NOMO-1 treated with DMSO at 0.1 percent for 48 hours (cell line): ENCODE measurements around the gene SLC22A14.

Source experiments
- DNase-seq: peaks from one replicate; lab custom pipeline; 2025; ENCODE audit not compliant: unreplicated experiment; lab: John Stamatoyannopoulos, UW

Gene SLC22A14

DNA sequence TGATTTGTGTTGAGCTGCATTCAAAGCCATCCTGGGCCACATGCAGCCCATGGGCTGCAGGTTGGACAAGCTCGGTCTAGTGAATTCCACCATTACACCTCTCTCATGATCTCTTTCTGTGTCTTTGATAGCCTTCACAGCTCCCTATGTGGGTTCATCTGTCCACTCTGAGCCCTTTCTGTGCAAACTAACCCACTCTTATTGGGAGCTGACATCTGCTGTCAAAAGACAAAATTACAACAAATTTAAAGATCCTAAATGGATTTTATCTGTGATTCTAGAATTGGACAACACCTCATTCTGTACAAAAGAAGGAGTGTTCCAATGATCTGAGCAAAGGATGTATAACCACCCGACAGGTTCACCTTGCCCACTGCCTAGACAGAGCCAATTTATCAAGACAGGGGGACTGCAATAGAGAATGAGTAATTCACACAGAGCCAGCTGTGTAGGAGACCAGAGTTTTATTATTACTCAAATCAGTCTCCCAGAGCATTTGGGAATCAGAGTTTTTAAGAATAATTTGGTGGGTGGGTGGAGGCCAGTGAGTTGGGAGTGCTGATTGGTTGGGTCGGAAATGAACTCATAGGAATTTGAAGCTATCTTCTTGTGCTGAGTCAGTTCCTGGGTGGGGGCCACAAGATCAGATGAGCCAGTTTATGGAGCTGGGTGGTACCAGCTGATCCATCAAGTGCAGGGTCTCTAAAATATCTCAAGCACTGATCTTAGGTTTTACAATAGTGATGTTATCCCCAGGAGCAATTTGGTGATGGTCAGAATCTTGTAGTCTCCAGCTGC, 61.9 kb downstream of the SLC22A14 start:
- no peak for DNase-seq

DNA sequence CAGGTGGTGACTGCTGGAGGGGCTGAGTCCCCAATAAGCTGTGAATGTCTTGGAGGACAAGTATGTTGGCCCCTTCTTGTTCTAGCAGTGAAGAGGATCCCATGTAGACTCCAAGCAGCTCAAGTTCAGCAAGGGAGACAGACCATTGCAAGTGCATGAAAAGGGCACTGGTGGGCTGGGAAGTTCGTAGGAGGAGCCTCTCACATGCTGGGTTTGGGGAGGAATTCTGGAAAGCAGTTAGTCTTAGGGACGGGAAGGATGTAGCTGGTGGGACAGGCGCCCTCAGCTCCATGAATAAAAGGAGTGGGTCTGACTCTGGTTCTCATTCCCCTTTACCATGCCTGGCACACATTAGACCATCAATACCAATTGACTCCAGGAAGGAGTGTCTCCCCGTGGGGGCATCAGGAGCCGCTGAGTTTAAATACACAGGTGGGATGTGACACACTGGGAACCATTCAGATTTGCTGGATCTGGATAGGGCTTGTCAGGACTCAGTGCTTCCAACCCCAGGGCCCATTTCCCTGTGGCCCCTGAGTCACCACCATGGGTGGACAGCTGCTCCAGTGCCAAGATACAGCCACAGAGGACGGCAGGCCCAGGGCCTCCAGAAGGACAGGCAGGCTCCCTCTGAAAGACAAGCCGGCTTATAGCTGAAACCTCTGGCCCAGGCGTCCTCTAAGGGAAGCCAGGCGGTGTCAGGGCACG, 63.9 kb downstream of the SLC22A14 start:
- no peak for DNase-seq

DNA sequence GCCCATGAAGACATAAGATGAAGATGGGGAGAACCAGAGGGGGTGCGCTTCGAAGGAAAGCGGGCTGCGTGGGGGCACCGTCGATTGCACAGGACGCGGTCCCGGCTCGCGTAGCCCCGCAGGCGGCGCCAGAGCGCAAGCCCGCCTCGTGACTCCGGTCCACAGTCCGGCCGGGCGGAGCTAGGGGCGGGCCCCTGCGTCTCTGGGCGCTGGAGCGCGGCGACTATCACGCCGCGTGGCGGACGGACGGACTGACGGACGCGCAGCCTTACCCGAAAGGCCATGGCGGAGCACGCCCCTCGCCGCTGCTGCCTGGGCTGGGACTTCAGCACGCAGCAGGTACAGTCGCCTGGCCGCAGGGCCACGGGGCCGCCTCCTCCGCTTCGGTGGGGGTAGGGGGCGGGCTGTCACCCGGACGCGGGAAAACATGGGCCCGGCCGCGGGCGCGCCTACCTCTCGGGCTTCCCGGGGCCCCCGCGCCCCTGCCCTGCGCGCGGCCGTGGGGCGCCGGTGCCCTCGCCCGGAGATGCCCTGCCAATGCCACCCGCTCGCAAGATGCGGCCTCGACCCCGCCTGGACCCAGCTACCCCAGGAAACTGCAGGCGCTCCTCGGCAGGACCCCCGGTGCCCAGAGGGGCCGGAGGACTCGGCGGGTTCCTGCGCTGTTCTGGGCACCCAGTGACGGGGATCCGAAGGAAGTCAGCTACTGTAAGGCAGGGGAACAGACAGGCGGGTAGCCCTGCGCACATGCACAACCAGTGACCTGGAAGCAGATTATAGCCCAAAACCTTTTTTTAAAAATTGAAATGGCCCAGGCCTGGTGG, 64.7 kb downstream of the SLC22A14 start, which contains the start of gene XYLB:
Gene XYLB (plus strand): TSS at position 199 of the 824 bp plus-strand sequence. CDS start 84 bp downstream, at position 283.
- DNase-seq, result peak; percentile 85

DNA sequence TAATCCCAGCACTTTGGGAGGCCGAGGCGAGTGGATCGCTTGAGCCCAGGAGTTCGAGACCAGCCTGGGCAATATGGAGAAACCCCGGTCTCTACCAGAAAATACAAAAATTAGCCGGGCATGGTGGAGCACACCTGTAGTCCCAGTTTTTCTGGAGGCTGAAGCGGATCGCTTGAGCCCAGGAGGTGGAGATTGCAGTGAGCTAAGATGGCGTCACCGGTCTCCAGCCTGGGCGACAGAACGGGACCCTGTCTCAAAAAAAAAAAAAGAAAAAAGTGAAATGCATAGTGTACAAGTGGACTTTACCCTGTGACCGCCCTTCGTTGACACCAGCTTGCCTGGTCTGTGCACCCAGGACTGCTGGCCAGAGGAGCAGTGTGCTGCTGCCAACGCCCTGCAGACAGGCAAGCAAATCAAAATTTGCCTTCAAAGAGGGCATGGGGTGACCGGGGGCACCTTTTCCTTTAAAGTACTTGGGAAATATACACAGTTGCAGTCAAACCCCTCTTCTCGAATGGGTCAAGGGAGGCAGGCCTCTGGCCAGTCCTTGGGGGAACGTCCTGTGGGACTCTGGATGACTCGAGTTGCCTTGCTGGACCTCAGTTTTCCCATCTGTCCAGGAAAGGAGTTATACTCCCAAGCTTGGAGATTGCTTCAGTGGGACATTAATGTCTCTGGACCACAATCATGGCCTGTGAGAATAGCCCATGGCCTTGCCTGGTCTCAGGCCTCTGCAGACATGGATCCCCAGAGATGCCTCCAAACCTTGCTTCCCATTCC, 65.5 kb downstream of the SLC22A14 start:
- no peak for DNase-seq

DNA sequence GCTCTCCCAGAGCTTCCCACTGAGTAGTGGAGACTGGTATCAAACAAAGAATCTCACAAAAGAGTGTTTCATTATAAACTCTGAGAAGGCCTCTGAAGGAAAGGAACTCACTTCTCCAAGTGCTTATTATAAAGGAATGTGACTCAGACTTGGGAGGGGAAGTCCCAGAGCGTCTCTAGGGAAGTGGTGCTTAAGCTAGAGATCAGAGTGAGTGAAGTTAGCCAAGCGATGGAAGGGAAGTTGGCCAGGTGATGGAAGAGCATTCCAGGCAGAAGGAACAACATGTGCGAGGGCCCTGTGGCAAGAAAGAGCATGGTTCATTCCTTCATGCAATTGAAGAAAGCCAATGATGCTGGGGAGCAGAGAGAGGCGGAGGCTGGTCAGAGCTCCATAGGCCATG, 66.8 kb downstream of the SLC22A14 start:
- peak; percentile 31 for DNase-seq

DNA sequence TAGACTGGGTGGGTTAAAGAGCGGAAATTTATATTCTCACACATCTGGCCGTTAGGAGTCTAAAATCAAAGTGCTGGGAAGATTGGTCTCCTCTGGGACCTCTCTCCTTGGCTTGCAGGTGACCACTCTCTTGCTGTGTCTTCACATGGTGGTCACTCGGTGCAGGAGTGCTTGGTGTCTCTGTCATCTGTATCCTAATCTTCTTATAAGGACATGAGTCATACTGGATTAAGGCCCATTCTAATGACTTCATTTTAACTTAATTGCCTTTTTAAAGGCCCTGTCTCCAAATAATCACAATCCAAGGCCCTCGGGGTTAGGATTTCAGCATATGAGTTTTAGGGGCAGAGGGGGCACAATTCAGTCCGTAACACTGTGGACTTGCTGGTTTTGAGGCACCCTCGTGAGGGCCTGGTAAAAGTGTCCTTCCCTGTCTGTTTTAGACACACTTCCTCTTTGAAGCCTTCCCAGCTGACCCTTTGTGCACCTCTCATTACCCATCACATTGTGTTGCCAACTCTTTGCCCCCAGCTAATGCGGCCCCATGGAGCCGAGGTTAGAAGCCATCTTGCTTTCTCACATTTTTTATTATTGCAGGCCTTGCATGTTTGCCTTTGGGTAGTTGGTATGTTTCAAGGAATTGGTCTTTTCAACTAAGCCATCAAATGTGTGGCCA, 67.7 kb downstream of the SLC22A14 start:
- no peak for DNase-seq

DNA sequence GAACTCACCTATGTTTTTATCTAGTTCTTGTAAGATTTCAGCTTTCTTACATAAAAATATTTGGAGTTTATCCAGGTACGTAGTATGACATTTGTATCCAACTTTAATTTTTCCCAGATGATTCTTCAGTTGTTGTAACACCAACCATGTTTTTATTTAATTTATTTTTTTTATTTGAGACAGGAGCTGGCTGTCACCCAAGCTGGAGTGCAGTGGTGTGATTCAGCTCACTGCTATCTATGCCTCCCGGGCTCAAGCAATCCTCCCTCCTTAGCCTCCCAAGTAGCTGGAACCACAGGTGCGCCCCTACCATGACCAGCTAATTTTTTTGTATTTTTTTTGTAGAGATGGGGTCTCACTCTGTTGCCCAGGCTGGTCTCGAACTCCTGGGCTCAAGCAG, 71.1 kb downstream of the SLC22A14 start:
- no peak for DNase-seq

DNA sequence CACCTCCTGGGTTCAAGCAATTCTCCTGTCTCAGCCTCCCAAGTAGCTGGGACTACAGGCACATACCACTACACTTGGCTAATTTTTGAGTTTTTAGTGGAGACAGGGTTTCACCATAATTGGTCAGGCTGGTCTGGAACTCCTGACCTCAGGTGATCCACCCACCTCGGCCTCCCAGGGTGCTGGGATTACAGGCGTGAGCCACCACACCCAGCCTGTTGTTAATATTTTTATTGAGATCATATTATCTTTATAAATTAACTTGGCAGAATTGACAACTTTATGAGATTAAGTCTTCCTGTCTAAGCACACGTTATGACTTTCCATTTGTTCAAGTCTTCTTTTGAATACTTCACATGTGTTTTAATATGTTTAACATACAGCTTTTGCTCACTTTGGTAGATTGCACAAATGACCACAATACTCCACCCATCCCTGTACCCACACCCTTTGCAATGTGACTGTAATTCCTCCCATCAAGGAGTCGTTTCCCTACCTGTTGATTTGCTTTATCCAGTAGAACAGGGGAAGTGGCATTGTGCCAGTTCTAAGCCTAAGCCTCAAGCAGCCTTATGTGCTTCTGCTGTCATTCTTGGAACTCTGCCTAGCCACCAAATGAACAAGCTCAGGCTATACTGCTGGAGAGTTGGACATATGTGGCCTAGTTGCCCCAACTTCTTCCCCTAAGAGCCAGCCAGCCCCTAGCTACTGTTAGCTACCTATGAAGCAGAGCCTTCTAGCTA, 72.7 kb downstream of the SLC22A14 start:
- no peak for DNase-seq

DNA sequence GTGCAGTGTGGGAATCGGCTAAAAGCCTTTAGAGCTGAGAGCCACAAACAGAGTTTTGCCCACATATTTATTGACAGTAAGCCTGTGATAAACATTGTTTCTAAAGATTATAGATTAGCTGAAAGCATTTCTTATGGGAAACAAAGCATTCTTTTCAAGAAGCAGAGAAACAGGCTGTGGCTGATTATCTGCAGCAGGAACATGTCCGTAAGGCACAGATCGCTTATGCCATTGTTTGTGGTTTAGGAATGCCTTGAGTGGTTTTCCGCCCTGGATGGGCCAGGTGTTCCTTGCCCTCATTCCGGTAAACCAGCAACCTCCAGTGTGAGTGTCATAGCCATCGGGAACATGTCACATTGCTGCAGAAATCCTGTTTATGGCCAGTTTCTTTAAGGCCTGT, 76.9 kb downstream of the SLC22A14 start:
- DNase-seq, result no peak

DNA sequence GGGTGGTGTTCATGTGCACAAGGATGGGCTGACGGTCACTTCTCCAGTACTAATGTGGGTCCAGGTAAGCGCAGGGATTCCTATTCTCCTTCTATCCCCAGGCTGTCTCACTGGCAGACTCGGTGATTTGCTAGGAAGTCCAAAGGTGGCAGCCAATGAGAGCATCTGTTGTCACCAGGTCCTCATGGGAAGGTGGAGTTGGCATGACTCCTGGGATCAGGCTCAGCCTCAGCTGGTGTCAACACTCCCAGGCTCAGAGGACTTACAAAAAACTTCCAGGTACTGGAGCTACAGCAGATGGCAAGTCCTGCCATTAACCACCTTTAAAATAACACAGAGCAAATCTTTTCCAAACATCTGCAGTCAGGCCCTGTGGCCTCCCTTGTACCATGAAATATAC, 78.3 kb downstream of the SLC22A14 start:
- no peak for DNase-seq

DNA sequence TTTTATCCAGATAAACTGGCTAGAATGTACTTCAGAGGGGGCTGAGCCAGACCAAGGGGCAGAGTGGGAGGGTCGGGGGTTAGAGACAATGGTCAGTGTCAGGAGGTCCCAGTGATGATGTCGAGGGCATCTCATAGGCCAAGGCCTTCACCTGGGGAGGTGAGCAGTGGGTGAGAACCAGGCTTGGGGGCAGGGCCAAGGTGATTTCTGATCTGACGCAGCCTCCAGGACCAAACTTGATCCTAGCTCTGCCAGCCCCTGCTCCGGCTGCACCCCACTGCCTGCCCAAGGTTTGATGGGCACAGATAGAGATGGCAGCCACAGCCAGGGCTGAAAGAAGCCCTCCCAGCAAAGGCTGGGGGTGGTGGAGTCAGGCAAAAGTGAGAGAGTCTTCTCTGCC, 79.4 kb downstream of the SLC22A14 start:
- DNase-seq, result no peak

DNA sequence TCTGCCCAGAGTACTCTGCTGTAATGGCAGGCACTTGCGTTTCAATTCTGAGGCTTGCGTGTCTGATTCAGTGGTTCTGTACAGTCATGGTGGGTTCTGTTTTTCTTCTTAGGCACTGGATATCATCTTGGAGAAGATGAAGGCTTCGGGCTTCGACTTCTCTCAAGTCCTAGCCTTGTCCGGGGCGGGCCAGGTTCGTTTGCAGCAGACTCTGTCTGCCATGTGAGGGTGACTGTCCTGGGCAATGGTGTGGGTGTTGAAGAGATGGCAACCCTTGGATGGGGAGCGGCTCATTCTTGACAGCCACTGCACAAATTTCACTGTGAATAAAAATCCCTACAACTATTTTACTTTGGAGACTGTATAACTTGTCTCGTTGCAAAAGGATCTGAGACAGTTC, 80.7 kb downstream of the SLC22A14 start:
- no peak for DNase-seq

DNA sequence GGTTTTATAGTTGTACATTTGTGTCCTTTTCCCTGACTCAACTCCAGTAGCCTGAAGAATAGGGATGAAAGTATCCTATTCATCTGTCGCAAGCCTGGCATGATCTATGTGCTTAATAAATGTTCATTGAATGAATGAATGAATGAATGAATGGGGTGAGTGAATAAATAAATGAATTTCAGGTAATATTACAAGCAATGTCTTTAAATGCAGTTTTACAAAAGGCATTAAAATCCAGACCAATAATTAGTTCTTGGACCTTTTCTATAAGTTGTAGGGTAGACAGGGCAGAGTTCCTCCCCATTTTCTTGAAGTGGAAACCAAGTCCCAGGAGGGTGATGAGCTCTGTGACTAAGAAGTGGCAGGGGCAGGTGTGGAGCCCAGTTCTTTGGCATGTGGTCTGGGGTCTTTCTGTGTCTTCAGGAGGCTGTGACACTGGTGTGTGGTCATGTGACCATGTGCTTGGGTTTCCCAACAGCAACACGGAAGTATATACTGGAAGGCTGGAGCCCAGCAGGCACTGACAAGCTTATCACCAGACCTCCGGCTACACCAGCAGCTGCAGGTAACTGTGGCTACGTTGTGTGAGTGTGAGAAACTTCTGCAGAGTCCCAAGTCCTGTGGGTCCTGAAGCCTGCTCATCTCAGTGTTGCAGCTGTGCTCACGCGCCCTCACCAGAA, 82.8 kb downstream of the SLC22A14 start:
- DNase-seq, result no peak

DNA sequence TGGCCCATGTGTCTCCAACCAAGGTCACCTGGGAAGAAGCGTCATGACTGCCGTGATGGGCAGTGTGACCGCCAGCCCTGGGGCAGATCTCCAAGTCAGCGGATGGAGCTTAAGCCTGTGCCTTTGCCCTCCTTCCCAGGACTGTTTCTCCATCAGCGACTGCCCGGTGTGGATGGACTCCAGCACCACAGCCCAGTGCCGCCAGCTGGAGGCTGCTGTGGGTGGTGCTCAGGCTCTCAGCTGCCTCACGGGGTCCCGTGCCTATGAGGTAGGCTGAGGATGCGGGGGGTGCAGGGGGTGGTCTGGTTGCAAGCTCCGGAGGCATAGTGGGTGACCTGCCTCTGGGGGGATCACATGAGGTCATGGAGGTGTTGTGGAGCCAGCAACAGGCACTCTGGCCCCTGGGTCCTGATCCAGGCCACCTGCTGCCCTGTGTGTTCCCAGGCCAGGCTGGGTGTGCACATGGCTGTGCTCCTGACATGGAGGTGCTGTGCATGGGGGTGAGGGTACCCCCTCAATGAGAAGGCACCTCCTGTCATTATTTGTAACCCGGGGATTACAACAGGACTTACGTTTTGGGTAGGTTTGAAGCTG, 83.5 kb downstream of the SLC22A14 start:
- DNase-seq, result no peak

DNA sequence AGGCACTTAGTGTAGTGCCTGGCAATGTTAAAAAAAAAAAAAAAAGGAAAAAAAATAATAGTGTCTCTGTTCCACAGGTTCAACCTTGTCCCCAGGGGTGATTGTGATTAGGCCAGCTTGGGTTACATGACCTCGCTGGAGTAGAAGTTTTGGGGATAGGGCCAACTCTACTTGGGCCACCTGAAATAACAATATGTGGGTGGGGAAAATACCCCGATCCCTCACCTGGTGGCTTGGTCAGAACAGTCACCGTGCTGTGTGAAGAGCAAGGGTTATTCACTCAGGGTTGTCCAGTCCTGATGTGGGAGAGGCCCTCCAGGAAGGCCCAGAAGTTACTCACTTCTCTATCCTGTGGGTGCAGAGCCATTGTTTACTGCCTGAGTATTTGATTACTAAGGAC, 84.0 kb downstream of the SLC22A14 start:
- DNase-seq, result no peak

DNA sequence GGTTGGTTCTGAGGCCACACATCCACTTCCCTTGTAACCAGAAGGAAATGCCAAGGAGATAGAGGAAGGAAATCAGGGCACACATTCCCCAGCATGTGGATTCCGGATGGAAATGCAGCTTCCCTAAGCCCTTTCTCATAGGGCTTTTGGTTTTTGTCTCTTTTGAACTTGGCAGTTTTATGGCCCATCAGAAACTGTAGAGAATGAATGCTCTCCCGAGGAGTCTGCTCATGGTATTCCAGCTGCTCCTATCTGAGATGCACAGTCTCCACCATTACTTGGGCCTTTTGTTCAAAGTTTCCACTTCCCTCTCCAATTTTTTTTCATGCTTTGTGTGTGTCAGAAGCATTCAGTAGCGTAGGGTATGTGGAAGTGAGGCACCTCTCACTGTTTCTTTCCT, 85.7 kb downstream of the SLC22A14 start:
- no peak for DNase-seq
